PFSK-1 (cell line): ENCODE data around the gene ENO4.

Experiments
- FOXP2 ChIP-seq: optimal IDR thresholded peaks from 2 replicates; pipeline ENCODE3; 2011; ENCODE audit warnings: borderline replicate concordance, control low read depth, inconsistent platforms; ENCODE audit not compliant: insufficient read depth; ENCODE audit errors: extremely low read length, extremely low read depth
- POLR2AphosphoS5 ChIP-seq: IDR thresholded peaks from 2 replicates; pipeline ENCODE4 v1.6.1; 2012; ENCODE audit warnings: low read depth, mild to moderate bottlenecking, control low read depth, low read length, moderate library complexity
- SIN3A ChIP-seq: IDR thresholded peaks from 2 replicates; pipeline ENCODE4 v1.6.1; 2012; ENCODE audit warnings: mild to moderate bottlenecking, low read length, moderate library complexity, borderline replicate concordance; ENCODE audit not compliant: insufficient read depth
- TAF1 ChIP-seq: IDR thresholded peaks from 2 replicates; pipeline ENCODE4 v1.6.1; 2012; ENCODE audit warnings: low read length, control low read depth, borderline replicate concordance; ENCODE audit not compliant: insufficient read depth
- TF ChIP-seq, protein P1 (sequence below), 2 experiments: IDR thresholded peaks; 2 replicates each; pipeline versions ENCODE4 v1.6.1 to v1.8.0; 2011 to 2012; ENCODE audit warnings: low read depth in 2 of 2, low read length in 2 of 2, control low read depth in 1 of 2, inconsistent platforms in 1 of 2, mild to moderate bottlenecking in 1 of 2, moderate library complexity in 1 of 2; ENCODE audit not compliant: insufficient read depth in 1 of 2

- TF ChIP-seq SIN3A, result no peak
- no peak for TF ChIP-seq POLR2AphosphoS5
- TF ChIP-seq, protein P1, sequence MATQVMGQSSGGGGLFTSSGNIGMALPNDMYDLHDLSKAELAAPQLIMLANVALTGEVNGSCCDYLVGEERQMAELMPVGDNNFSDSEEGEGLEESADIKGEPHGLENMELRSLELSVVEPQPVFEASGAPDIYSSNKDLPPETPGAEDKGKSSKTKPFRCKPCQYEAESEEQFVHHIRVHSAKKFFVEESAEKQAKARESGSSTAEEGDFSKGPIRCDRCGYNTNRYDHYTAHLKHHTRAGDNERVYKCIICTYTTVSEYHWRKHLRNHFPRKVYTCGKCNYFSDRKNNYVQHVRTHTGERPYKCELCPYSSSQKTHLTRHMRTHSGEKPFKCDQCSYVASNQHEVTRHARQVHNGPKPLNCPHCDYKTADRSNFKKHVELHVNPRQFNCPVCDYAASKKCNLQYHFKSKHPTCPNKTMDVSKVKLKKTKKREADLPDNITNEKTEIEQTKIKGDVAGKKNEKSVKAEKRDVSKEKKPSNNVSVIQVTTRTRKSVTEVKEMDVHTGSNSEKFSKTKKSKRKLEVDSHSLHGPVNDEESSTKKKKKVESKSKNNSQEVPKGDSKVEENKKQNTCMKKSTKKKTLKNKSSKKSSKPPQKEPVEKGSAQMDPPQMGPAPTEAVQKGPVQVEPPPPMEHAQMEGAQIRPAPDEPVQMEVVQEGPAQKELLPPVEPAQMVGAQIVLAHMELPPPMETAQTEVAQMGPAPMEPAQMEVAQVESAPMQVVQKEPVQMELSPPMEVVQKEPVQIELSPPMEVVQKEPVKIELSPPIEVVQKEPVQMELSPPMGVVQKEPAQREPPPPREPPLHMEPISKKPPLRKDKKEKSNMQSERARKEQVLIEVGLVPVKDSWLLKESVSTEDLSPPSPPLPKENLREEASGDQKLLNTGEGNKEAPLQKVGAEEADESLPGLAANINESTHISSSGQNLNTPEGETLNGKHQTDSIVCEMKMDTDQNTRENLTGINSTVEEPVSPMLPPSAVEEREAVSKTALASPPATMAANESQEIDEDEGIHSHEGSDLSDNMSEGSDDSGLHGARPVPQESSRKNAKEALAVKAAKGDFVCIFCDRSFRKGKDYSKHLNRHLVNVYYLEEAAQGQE (IDR thresholded peaks at IDR 0.05; ENCODE audit: insufficient read depth in 1 of 2, low read depth in 2 of 2, low read length in 2 of 2), result no peak
- TF ChIP-seq FOXP2, result no peak
- TF ChIP-seq TAF1, result no peak
These were observed 38.4 kb upstream of the ENO4 start for GRCh38 chr10:116810895-116811294.
